ENCODE measurements around the gene IL36G. TPM values are rescaled to one million over a fixed set of nuclear protein-coding genes. Genes with fewer than 3 reads are reported as not detected.

The IL36G gene
- total and polyA plus RNA-seq, 2 donors (not counting 1 experiment from before 2014, with no cell fraction given) = not detected

- H3K9ac ChIP-seq (ENCODE audit: insufficient read depth, low read length) = no peak overlapping the region
- H3K9me3 ChIP-seq (ENCODE audit: control insufficient read depth, insufficient read depth, low read depth, low read length) = no peaks in the 10 kb centered on the region
- H2AFZ ChIP-seq (ENCODE audit: low read length) = no peak overlapping the region
- H3K4me2 ChIP-seq (ENCODE audit: extremely low read depth, insufficient read depth, low read length) = no peak overlapping the region
- H3K27me3 ChIP-seq (ENCODE audit: control insufficient read depth, insufficient read depth, low read length) = no peaks in the 10 kb centered on the region
- no peak overlapping the region for H3K4me3 ChIP-seq (replicated peaks in 1 of 4; ENCODE audit: control extremely low read depth in 1 of 4, insufficient read depth in 1 of 4, low read depth in 3 of 4, low read length in 4 of 4)
- TF ChIP-seq EZH2 (IDR thresholded peaks at IDR 0.05; ENCODE audit: low read length, missing control alignments) = no peak
- TF ChIP-seq, protein P1, sequence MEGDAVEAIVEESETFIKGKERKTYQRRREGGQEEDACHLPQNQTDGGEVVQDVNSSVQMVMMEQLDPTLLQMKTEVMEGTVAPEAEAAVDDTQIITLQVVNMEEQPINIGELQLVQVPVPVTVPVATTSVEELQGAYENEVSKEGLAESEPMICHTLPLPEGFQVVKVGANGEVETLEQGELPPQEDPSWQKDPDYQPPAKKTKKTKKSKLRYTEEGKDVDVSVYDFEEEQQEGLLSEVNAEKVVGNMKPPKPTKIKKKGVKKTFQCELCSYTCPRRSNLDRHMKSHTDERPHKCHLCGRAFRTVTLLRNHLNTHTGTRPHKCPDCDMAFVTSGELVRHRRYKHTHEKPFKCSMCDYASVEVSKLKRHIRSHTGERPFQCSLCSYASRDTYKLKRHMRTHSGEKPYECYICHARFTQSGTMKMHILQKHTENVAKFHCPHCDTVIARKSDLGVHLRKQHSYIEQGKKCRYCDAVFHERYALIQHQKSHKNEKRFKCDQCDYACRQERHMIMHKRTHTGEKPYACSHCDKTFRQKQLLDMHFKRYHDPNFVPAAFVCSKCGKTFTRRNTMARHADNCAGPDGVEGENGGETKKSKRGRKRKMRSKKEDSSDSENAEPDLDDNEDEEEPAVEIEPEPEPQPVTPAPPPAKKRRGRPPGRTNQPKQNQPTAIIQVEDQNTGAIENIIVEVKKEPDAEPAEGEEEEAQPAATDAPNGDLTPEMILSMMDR (conservative IDR thresholded peaks at IDR 0.05 in 1 of 2, IDR thresholded peaks at IDR 0.05 in 1 of 2; ENCODE audit: low read depth in 1 of 2, low read length in 2 of 2) = no peak
- no peaks in the 10 kb centered on the region for H4K20me1 ChIP-seq (ENCODE audit: control insufficient read depth, extremely low read depth, insufficient read depth, low read length)
- no peak for DNase-seq (ENCODE audit: low read depth in 2 of 2)
- H3K27ac ChIP-seq (ENCODE audit: insufficient read depth, low read length) = no peak overlapping the region
- H3K79me2 ChIP-seq (ENCODE audit: control insufficient read depth, insufficient read depth, low read length) = no peaks in the 10 kb centered on the region
- H3K4me1 ChIP-seq (ENCODE audit: control insufficient read depth, extremely low read depth, insufficient read depth, low read length) = no peaks in the 10 kb centered on the region
- no peaks in the 10 kb centered on the region for H3K36me3 ChIP-seq (ENCODE audit: control insufficient read depth, insufficient read depth, low read length)
Measured at GRCh38 chr2:112997151-112997550, 19.3 kb downstream of the IL36G start.

GRCh38 chr2:113000436-113000835 is 22.6 kb downstream of the IL36G start:
- no peaks in the 10 kb centered on the region for H3K36me3 ChIP-seq (ENCODE audit: control insufficient read depth, insufficient read depth, low read length)
- H3K9ac ChIP-seq (ENCODE audit: insufficient read depth, low read length) = no peak overlapping the region
- H3K79me2 ChIP-seq (ENCODE audit: control insufficient read depth, insufficient read depth, low read length) = no peaks in the 10 kb centered on the region
- no peaks in the 10 kb centered on the region for H3K4me1 ChIP-seq (ENCODE audit: control insufficient read depth, extremely low read depth, insufficient read depth, low read length)
- H3K4me3 ChIP-seq (replicated peaks in 1 of 4; ENCODE audit: control extremely low read depth in 1 of 4, insufficient read depth in 1 of 4, low read depth in 3 of 4, low read length in 4 of 4) = no peak overlapping the region
- H3K9me3 ChIP-seq (ENCODE audit: control insufficient read depth, insufficient read depth, low read depth, low read length) = no peaks in the 10 kb centered on the region
- no peak for DNase-seq (ENCODE audit: low read depth in 2 of 2)
- no peak overlapping the region for H2AFZ ChIP-seq (ENCODE audit: low read length)
- H3K4me2 ChIP-seq (ENCODE audit: extremely low read depth, insufficient read depth, low read length) = no peak overlapping the region
- no peaks in the 10 kb centered on the region for H4K20me1 ChIP-seq (ENCODE audit: control insufficient read depth, extremely low read depth, insufficient read depth, low read length)
- no peaks in the 10 kb centered on the region for H3K27me3 ChIP-seq (ENCODE audit: control insufficient read depth, insufficient read depth, low read length)
- TF ChIP-seq EZH2 (IDR thresholded peaks at IDR 0.05; ENCODE audit: low read length, missing control alignments) = no peak
- TF ChIP-seq, protein P1 (conservative IDR thresholded peaks at IDR 0.05 in 1 of 2, IDR thresholded peaks at IDR 0.05 in 1 of 2; ENCODE audit: low read depth in 1 of 2, low read length in 2 of 2) = no peak
- no peak overlapping the region for H3K27ac ChIP-seq (ENCODE audit: insufficient read depth, low read length)

- DNase-seq (ENCODE audit: low read depth in 2 of 2) = no peak
- H3K27ac ChIP-seq (ENCODE audit: insufficient read depth, low read length) = no peak overlapping the region
- no peak overlapping the region for H3K9ac ChIP-seq (ENCODE audit: insufficient read depth, low read length)
- H3K36me3 ChIP-seq (ENCODE audit: control insufficient read depth, insufficient read depth, low read length) = no peaks in the 10 kb centered on the region
- no peaks in the 10 kb centered on the region for H3K79me2 ChIP-seq (ENCODE audit: control insufficient read depth, insufficient read depth, low read length)
- no peak overlapping the region for H3K4me3 ChIP-seq (replicated peaks in 1 of 4; ENCODE audit: control extremely low read depth in 1 of 4, insufficient read depth in 1 of 4, low read depth in 3 of 4, low read length in 4 of 4)
- H2AFZ ChIP-seq (ENCODE audit: low read length) = no peak overlapping the region
- TF ChIP-seq EZH2 (IDR thresholded peaks at IDR 0.05; ENCODE audit: low read length, missing control alignments) = no peak
- TF ChIP-seq, protein P1 (conservative IDR thresholded peaks at IDR 0.05 in 1 of 2, IDR thresholded peaks at IDR 0.05 in 1 of 2; ENCODE audit: low read depth in 1 of 2, low read length in 2 of 2) = no peak
- H4K20me1 ChIP-seq (ENCODE audit: control insufficient read depth, extremely low read depth, insufficient read depth, low read length) = no peaks in the 10 kb centered on the region
- no peak overlapping the region for H3K4me2 ChIP-seq (ENCODE audit: extremely low read depth, insufficient read depth, low read length)
- no peaks in the 10 kb centered on the region for H3K9me3 ChIP-seq (ENCODE audit: control insufficient read depth, insufficient read depth, low read depth, low read length)
- H3K4me1 ChIP-seq (ENCODE audit: control insufficient read depth, extremely low read depth, insufficient read depth, low read length) = no peaks in the 10 kb centered on the region
- H3K27me3 ChIP-seq (ENCODE audit: control insufficient read depth, insufficient read depth, low read length) = peaks cover 2% of the 10 kb centered on the region
Measured at GRCh38 chr2:113002677-113003076, 24.9 kb downstream of the IL36G start.
